GOT3 (cell line): ENCODE results near the gene SSTR3.
"Not testable (repeated sequence)": the region's sequence is repeated elsewhere in the genome, so short reads cannot be mapped to it uniquely, and the experiment has no call there.

ENCODE experiments used
- DNase-seq: peaks from one replicate; lab custom pipeline; 2025; ENCODE audit warnings: mixed read lengths; lab: John Stamatoyannopoulos, UW

Gene SSTR3

DNA sequence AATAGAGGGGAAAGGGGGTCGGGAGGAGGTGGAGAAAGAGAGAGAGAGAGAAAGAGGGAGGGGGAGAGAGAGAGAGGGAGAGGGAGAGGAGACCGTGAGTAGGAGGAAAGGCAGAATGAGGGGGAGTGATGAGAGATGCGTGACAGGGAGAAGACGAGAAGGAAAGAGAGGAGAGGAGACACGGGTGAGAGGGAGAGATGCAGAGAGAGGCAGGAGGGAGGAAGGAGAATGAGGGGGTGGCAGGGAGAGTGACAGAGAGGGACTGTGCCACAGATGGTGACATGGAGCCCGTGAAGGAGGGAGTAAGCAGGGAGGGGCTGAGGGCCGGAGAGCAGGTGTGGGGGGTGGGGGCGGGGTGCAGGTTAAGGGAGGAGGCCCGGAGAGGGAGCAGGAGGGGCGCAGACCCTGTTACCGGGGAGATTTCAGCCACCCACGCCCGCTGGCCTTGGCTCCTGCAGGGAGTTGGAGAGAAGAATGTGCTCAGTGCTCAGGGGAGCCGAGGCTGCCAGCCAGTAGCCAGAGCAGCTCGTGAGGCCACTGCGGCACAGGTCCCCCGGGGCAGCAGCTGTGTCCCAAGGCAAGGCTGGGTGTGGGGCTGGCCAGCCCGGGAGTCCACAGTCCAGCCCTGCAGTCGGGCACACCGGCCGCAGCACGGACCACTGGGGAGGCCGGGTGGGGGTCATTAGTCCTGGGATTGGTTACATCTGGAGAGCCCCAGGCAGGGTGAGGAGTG is at the start of gene SSTR3:
Gene SSTR3 (minus strand): TSS at position 304 of the 733 bp plus-strand sequence. CDS start 4,674 bp downstream, outside the sequence.
- no peak for DNase-seq

DNA sequence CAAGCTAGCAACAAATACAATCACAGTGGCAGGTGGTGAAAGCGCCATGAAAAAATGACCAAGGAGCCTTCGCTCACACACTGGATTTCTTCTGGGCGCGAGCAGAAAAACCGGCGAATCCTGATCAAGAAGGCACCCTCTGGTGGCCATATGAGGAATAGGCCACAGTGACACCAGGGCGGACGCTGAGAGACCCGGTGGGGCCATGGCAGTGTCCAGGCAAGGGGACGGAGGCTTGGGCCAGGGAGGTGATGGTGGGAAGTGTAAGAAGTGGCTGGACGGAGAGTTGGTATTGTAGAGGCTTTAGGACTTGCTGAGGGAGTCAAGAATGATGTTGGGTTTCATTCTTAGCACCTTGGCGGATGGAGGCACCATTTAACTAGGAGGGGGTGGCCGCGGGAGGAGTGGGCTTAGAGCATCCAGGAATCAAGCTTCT is 48.6 kb upstream of the SSTR3 start:
- no peak for DNase-seq

DNA sequence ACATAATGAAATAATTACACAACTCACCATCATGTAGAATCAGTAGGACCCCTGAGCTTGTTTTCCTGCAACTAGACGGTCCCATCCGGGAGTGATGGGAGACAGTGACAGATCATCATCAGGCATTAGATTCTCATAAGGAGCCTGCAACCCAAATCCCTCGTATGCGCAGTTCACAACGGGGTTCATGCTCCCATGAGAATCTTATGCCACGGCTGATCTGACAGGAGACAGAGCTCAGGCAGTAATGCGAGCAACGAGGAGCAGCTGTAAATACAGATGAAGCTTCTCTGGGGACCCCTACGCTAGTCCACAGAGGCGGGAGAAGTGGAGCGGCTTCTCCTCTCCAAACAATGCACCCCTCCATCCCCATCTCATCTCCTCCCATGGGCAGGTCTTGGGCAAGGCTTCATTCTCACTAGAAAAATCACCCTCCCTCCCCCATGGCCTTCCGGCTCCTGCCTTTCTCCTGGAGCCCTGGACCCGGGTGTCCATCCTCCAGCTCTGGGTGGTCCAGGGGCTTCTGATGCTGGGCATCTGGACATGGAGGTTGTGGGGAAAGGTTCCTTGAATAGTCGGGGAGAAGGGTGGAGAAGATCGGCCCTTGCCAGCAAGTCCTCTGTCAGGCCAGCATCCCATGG is 48.0 kb upstream of the SSTR3 start:
- DNase-seq = no peak

DNA sequence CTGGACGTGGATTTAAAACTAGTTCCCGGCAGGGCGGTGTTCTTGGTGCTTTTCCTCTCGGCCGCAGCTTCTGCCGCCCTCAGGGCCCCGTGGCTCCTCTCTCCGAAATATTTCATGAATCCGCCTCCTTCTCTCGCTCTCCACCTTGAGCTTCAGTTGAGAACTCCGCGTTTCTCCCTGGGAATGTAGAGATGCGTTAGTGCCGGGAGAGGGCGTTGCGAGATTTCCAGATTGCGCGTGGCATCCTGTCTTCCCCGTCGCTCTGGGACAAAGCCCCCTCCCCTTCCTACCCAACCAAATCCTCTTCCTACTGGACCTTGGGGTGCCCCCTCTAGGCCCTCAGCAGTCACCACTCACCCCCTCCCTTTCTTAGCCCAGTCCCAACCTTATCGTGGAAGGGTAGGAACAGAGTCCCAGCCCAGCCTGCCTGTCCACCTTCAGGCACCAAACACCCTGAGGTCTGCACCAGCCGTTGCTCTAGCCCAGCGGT is 47.3 kb upstream of the SSTR3 start:
- no peak for DNase-seq

DNA sequence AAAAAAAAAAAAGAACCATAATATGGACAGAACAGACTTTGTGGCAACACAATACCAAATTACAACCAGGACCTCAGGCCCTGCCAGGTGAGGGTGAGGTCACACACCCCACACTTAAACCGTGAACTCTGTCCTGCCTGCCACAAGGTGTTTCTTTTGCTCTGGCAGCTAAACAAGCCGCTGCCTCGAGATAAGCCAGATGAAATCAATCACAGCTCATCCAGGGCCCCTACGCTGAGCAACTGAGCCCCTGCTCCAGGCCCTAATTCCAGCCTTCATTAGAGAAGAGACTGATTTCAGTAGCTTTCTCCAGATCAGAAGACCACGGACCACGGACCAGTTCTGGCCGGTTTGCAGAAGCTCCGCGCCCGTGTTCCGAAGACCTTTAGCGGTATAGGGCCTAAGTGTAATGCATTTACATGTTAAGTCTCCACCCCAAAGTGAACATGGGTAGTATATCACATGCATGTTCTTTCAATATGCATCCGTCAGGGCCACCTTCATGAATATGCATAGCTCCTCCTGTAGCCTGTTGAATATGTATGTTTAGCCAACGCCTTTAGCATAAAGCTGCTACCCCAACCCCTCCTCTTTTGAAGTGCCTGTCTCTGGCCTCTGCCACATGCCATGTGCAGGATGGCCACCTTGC is 46.6 kb upstream of the SSTR3 start:
- no peak for DNase-seq

DNA sequence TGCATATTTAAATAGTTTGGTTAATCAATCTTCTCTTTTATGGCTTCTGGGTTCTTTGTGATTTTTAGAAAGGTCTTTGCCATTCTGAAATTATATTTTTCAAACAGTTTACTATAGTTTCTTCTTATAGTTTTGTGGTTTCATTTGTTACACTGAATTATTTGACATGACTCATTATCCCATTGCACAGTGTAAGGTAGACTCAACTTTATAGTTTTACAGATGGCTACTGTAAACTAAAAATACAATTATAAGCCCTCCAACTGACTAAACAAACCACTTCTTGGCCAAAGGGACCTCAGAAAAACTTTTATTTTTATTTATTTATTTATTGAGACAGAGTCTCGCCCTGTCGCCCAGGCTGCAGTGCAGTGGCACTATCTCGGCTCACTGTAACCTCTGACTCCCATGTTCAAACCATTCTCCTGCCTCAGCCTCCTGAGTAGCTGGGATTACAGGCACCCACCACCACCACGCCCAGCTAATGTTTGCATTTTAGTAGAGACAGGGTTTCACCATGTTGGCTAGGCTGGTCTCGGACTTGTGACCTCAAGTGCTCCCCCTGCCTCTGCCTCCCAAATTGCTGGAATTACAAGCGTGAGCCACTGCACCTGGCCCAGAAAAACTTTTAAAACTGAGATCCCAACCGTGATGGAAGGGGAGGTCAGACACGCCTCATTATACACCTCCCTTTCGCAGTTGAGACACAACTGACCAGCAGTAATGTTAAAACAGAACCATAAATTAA is 45.9 kb upstream of the SSTR3 start:
- DNase-seq = no peak

DNA sequence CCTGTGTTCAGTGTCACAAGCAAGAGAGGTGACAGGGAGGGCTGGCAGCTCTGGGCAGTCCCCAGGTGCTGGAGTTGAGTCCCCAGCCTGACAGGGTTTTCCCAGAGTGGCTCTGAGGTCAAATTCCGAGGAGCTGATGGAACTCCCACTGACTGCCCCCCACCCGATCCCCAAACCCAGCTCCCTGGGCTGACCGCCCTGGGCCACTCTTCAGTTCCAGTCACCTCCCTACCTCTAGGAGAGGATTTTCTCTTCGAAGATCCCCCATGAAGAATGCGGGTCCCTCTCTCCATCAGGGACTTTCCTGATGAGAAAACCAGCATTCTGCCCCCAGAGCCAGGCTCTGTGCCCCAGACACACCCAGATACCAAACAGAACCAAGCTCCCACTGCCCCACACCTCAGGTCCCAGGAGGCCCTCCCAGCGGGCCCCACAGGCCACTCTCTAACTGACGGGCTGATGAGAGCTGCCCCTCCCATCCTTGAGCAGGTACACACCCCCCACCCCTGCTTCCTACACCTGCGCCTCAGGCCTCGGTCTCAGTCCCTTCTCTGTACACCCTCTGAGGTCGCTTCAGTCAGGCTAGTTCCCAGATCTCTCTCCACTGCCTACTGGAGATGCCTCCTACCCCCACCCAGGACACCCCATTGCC is 43.9 kb upstream of the SSTR3 start:
- DNase-seq = no peak

DNA sequence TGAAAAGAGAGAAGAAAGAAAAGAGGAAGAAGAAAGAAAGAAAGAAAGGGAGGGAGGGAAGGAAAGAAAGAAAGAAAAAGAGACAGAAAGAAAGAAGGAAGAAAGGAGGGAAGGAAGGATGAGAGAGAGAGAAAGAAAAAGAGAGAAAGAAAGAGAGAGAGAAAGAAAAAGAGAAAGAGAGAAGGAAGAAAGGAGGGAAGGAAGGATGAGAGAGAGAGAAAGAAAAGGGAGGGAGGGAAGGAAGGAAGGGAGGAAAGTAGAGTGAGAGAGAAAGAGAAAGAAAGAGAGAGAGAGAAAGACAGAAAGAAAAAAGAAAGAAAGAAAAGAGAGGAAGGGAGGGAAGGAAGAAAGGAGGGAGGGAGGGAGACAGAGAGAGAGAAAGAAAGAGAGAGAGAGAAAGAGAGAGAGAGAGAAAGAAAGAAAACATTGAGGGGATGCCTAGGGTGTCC is 43.3 kb upstream of the SSTR3 start:
- no peak for DNase-seq

DNA sequence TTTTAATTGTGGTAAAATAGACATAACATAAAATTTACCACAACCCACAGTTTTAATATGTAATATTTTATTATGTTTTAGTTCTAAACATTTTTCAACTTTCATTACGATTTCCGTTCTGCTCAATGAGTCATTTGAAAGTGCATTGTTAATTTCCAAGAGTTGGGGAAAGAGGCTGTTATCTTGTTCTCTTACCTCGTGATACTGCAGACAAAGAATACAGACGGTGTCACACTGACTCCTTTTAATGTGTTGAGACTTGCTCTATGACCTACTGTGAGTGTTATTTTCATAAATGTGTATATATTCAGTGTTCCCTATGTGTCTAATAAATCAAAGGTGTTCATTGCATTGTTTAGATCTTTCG is 42.6 kb upstream of the SSTR3 start:
- no peak for DNase-seq

DNA sequence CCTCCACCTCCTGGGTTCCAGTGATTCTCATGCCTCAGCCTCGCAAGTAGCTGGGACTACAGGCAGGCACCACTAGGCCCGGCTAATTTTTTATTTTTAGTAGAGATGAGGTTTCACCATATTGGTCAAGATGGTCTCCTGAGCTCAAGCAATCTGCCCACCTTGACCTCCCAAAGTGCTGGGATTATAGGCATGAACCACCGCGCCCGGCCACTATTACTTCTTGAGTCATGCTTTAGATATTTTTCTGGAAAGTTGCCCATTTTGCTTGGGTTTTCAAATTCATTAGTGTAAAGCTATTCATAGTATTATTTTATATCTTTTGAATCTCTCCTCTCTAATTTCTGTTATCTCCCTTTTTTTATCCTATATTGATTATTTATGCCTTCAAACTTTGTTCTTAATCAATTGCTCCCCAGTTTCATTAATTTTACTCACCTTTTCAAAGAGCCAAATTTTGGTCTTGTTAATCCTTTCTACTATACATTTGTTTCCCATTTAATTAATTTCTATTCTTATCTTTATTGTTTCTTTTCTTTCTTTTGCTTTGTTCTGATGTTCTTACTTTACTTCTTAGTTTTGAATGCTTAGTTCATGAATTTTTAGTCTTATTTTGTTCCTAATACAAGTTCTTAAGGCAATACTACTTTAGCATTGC is 42.1 kb upstream of the SSTR3 start:
- no peak for DNase-seq

DNA sequence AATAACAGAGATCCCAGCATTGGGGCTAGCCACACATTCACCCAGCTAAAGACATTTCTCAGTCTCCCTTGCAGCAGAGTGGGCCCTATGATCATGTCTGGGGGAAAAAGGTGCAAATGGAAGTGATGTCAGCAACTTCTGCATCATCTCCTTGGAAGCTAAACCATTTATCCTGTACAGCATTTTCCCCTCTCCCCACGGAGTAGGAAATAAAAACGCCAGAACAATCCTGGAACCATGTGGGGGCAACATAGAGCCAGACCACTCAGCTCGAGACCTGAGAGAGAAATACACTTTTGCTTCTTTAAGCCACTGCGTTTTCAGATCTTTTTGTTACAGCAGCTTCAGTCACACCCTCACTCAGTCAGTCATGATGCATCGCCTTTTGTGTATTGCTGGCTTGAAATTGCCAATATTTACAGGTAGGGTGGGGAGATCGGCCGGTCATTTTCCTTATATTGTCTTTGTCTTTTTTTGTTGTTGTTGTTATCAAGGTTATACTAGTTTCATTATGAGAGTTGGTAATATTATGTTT is 40.9 kb upstream of the SSTR3 start:
- no peak for DNase-seq

DNA sequence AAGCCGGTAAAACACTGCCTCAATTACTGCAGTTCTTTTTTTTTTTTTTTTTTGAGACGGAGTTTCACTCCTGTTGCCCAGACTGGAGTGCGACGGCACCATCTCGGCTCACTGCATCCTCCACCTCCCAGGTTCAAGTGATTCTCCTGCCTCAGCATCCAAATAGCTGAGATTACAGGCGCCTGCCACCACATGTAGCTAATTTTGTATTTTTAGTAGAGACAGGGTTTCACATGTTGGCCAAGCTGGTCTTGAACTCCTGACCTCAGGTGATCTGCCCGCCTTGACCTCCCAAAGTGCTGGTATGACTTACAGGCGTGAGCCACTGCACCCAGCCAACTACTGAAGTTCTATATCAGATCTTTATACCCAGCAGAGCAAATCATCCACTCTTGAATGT is 39.6 kb upstream of the SSTR3 start:
- not testable (repeated sequence) for DNase-seq

DNA sequence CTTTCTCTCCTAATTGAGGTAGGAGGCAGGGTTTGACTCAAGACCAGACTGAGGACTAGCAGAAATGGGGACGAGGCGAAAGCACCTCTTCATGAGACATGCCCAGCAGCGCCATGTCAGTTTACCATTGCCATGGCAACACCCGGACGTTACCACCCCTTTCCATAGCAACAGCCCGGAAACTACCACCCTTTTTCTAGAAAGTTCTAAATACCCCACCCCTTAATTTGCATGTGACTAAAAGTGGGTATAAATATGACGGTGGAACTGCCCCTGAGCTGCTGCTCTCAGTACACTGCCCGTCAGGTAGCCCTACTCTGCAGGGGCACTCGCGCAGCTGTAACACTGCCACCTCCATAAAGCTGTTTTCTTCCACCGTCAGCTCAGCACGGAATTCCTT is 37.7 kb upstream of the SSTR3 start:
- no peak for DNase-seq

DNA sequence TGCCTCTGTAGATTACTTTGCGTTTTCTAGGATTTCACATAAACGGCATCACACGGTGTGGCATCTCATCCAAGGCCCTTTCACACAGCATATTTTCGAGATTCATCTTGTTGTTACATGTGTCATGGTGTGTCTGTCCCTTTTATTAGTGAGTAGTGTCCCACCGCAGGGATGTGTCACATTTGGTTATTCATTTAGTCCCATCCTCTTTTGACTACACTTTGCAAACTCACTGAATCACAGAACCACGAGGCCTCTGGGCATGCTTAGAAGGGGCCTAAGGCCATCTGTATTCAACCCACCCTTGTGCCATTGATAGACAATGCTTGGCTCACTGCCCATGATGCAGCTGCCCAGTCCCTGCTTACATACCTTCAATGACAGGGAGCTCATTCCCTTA is 36.0 kb upstream of the SSTR3 start:
- DNase-seq = no peak

DNA sequence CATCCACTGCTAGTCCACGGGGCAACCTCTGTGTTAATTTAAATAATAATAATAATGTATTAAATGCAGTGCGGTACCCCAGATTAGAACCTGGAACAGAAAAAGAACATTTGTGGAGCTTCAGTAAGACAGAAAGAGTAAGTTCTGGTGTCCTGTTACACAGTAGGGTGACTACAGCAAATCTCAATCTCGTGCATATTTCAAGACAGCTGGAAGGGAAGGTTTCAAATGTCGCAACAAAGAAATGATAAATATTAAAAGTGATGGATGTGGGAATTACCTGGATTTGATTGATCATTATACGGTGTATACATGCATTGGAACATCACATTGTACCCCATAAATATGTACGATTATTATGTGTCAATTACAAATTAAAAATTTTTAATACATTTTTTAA is 33.5 kb upstream of the SSTR3 start:
- DNase-seq = no peak

DNA sequence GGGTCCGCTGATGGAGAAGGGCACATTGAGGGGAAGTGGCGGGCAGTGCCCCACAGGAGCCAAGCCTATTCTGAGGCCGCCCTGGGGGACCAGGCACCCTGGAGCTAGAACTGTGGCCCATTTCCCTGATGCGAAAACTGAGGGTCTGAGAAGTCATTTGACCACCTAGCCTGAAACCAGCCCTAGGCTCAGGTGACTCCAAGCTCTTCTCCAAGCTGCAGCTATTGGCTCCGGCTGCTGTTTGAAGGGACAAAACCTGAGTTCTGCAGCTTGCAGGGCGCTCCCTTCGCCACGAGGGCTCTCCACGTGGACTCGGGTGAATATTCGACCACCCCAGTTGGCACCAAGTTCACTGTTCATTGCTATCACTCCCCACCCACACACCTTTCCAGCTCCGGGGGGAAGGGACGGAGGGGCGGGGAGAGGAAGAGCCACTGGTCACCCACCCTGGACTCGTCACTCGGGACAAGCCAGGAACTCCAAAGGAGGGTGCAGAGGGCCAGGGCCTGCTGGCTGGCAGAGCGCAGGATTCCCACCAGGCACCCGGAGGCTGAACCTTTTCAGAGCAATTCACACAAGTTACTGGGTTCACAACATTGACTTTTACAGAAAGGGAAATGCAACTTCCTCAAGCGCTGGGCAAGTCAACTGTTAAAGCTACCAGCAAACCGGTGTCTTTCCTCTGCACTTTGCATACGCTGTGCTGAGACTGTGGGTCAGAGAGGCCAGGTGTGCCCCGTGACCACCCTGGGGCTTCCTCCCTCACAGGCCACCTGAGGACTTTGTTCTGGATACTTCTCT is 32.8 kb upstream of the SSTR3 start:
- DNase-seq = no peak

DNA sequence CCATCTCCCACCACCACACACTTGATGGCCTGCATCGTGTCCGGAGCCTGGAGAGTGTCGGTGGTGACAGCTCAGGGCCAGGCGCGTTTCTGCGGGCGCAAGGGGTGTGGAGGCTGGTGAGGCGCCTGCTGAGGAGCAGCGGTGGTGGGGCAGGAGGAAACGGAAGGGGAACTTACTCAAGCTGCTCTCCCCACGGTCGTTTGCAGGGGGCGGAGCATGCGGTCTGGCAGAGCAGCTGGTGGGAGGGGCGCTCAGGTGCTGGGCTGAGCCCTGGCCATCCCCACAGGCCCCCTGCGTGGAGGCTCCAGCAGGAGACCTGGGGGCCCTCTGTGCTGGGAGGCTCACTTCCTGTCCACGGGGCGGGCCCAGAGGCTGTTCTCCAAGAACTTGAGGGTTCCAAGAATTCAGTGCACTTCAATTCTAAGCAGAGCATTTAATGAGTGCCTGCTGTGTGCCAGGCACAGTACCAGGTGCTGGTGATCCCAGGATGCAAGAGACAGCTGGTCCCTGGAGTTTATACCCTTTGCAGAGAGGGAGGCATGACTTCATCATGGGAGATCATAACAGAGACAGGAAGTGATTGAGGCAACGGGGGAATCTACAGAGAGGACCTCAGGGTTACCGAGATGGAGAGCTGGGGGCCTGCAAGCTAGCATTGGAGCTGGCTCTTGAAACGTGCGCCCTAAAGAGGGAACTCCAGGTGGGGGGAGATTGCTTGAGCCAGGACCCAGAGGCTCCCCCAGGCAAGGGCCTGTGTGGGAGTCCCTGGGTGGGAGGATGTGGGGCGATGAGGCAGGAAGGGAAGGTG is 32.0 kb upstream of the SSTR3 start, which contains the start of gene RAC2:
Gene RAC2 (minus strand): TSS at position 156 of the 808 bp plus-strand sequence. CDS start 121 bp downstream, at position 35.
- DNase-seq = no peak

DNA sequence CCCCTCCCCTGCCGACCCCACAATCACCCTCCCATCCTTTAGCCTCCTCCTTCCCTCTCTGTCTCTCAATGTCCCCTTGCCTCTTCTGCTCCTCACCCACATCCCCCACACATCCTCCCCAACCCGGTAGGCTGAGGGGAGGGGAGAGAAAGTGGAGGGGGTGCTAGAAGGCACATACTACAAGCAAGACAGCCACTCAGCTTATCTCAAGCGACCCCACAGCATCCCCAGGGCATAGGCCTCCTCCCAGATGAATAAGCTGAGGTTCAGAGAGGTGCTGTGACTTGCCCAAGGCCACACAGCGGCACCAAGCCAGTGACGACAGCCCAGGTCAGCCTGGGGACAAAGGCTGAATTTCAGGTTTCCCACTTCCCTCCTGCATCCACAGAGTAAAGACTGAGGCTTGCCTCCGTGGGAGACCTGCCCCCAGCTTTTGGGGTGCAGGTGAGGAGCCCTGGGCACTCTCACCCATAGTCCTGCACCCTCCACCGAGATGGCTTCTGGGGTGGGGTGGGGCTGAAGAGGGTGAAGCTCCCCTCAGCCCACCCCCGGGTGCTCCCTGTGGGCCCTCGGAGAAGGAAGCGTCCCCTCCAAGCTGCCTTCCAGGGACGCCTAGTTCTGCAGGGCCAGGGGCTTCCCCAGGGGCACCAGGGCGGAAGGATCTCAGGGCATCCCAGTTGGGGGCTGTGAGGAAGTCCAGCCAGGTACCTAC is 31.3 kb upstream of the SSTR3 start:
- no peak for DNase-seq
